Activated T-cell treated with anti-CD3 and anti-CD28 coated beads, Interleukin-2, amount 50 U/mL, for 48 hours (primary cell): Measurements from ENCODE around the gene CARD6.
A peak's percentile ranks its signal among the peaks of the same experiment; 100 is the strongest.
"Not testable (repeated sequence)": the region's sequence is repeated elsewhere in the genome, so short reads cannot be mapped to it uniquely, and the experiment has no call there.

Experiments
- DNase-seq, 2 experiments: peaks; one replicate each; pipeline ENCODE4 v3.0.0-alpha.2; 2020

The CARD6 gene

DNA sequence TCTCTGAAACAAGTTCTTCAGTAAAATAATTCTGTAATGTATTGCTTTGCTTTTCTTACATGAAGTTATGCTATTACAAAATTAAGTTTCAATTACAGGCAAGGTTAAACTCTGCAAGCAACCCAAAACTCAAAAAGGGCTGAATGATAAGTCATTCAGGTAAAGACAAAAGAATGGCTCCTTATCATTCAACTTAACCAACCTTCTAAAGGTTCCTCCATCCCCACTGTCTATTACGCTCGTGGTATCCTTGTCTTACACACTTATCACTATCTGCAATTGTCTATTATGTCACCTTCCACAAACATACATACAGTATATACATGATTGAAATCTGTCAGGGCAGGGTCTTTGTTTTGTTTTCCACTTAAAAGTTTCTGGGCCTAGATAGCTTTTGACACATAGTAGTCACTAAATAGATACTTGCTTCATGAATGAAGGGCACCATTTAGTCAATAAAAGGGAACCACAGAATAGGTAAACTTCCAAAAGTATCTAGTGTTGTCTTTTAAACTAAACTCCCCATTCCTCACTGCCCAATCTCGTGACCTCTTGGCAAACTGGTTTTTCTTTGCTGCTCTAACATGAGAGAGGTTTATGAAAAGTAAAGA is 13.0 kb upstream of the CARD6 start:
- no peak for DNase-seq

GRCh38 chr5:40828690-40829661 is 12.2 kb upstream of the CARD6 start:
- DNase-seq, result no peak

- DNase-seq, result no peak
Observed at GRCh38 chr5:40829748-40830533, 11.2 kb upstream of the CARD6 start.

- DNase-seq, result no peak
Observed at GRCh38 chr5:40831346-40832210, 9.6 kb upstream of the CARD6 start.

DNA sequence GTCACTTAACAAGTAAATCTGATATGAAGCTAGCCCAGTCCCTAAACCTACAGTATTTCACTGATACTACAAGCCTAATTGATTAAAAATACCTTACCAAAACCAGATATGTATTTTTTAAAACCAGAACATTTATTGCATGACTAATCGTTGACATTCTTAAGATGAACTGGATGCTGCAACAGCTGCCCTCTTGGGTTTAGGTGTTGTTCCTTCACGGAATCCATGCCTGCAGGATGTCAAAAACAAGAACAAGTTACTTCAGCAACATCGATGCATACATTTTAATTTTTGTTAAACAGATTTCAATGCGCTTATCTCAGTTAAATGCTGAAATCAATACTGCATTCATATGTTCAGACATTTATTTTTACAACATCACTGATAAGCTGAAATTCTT is 8.8 kb upstream of the CARD6 start:
- no peak for DNase-seq

DNA sequence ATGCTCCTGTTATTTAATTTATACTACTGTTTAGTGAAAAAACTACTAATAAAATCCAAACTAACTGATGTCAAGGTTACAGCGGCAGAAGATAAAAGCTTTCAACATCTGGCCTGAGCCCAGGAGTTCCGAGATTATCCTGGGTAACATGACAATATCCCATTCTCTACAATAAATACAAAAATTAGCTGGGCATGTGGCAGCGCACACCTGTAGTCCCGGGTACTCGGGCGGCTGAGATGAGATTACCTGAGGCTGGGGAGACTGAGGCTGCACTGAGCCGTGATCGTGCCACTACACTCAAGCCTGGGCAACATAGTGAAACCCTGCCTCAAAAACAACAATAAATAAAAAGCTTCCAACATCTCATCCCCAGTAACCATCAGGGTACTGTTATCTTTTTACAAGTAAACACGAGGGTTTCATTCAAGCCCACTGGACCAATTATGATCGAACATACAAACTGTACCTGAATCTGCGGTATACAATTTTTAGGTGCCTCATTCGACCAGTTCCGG is 7.4 kb upstream of the CARD6 start:
- DNase-seq, result no peak

GRCh38 chr5:40834391-40834848 is 6.7 kb upstream of the CARD6 start:
- DNase-seq, result peak in 1 of 2 experiments; percentile 40

GRCh38 chr5:40834849-40835787 is 6.0 kb upstream of the CARD6 start, which contains the start of gene RPL37:
Gene RPL37, minus strand, starts transcription at chr5:40835222. Its CDS starts 37 bp downstream, at chr5:40835185.
- DNase-seq, result peak; percentile 92 to 93

DNA sequence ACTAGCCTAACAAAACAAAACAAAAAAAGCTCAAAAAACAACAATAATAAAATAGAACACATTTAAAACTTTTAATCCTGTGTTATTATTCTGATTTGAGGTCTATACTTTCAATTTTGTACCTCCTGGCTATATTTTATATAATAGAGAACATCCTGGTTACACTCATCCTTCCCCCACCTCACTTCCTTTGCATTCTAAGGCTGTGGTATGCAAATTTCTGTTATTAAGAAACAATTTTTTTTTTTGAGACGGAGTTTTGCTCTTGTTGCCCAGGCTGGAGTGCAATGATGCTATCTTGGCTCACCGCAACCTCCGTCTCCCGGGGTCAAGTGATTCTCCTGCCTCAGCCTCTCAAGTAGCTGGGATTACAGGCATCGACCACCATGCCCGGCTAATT is 3.1 kb upstream of the CARD6 start:
- DNase-seq, result no peak

DNA sequence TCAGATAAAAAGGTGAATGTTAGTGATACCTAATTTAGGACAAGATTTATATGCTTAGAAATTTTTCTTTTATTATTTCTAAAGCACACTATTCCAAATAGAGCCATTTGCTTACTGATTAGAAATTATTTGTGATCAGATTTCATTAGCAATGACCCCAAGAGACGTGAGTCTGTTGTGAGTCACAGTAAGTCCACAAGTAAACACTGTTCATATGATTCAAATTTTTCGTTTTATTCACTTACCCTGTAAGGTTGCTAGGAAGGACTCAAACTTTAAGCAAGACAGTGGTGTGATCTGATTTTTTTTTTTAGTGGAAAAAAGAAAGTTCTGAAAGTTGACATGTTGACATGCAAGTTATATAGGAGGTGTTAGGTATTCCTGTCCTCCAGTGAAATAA is 1.2 kb downstream of the CARD6 start:
- DNase-seq, result no peak

GRCh38 chr5:40844565-40844964 is 3.4 kb downstream of the CARD6 start:
- no peak for DNase-seq

- no peak for DNase-seq
Observed at GRCh38 chr5:40846371-40846770, 5.2 kb downstream of the CARD6 start.

DNA sequence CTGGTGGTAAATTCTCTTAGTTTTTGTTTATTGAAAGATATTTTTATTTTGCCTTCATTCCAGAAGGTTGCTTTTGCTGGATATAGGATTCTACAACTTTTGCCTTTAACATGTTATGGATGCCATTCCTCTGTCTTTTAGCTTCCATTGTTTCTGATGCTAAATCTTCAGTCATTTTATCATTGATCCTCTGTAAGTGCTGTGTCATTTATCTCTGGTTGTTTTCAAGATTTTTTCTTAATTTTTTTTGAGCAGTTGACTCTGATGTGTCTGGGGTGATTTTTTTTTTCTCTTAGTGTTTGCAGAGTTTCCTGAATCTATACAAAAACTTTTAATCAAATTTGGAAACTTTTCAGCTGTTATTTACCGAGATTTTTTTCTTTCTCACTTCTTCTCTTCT is 6.4 kb downstream of the CARD6 start:
- DNase-seq, result no peak

GRCh38 chr5:40853632-40854192 is 12.5 kb downstream of the CARD6 start:
- DNase-seq, result no peak

GRCh38 chr5:40860711-40861110 is 19.5 kb downstream of the CARD6 start:
- no peak for DNase-seq

GRCh38 chr5:40865004-40865403 is 23.8 kb downstream of the CARD6 start:
- DNase-seq, result not testable (repeated sequence)

DNA sequence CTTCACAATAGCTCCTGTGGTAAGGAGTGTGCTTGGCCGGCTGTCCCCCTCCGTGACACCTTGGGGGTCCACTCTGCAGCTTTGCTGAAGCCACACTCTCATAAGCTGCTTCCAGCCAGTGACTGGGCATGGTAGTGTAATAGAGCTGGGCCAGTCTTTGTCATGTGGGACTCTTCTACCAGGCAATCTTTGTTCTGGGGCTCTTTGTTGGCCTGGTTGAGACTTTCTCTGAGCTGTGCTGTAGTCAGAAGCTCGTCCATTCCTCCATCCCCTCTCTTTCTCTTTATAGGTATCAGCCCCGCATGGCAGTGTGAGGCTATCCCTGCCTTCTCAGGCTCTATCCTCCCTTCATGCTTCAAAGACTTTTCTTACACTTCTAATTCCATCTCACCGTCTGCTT is 25.7 kb downstream of the CARD6 start:
- no peak for DNase-seq

- DNase-seq, result no peak
Observed at GRCh38 chr5:40869384-40869783, 28.2 kb downstream of the CARD6 start.

GRCh38 chr5:40871177-40871576 is 30.0 kb downstream of the CARD6 start:
- no peak for DNase-seq

GRCh38 chr5:40872253-40872652 is 31.1 kb downstream of the CARD6 start:
- not testable (repeated sequence) for DNase-seq
